ENCODE measurements around the gene PRSS56.

The PRSS56 gene

DNA sequence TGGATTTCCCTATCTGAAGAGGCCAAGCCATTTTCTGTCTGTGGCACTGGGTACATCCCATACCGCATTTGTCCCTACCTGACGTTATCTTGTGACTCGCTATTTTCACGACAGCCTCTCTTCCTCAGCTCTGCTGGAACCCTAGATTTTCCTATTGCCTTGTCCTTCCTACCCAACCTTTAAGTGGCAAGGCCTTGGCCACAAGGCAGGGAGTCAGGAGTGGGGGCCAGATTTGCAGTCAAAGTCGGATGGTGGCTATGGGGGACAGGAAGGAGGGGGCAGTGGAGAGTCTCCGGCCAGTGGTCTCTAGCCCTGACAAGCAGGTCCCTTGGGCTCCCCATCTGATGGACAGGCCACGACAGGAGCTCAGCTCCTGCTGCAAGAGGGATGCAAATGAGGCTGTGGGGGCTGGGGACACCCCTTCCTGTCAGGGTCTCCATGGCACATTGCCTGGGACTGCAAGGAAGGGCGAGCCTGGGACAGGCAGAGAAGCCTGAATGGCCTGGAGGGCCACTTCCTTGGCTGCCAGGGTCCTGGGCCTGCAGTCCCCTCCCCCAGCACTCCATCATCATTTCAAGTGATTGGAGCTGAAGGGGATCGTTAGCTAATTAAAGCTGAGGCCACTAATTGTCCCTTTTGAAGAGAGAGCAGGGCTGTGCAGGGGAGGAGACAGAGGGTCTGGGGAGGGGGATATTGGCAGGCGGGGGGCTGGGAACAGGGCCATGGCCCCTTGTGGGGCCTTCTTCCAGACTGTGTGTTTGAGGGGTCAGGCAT lies 26.3 kb upstream of the PRSS56 start:
- no peaks in the 10 kb centered on the region for H3K36me3 ChIP-seq (ENCODE audit: control insufficient read depth, insufficient read depth, low read length)
- no peak overlapping the region for H3K27ac ChIP-seq (ENCODE audit: low read depth, low read length, severe bottlenecking)
- no peaks in the 10 kb centered on the region for H3K4me1 ChIP-seq (ENCODE audit: control insufficient read depth, insufficient read depth, low read length, poor library complexity, severe bottlenecking)
- no peak overlapping the region for H3K4me3 ChIP-seq (ENCODE audit: extremely low read depth, insufficient read depth, low read length, poor library complexity, severe bottlenecking)
- H3K9me3 ChIP-seq (ENCODE audit: control insufficient read depth, low read length), result no peaks in the 10 kb centered on the region
- WGBS, 2 experiments (ENCODE audit: insufficient coverage in 2 of 2), result 81 to 82% methylated on average over 8 to 9 of the region's 10 CpGs

DNA sequence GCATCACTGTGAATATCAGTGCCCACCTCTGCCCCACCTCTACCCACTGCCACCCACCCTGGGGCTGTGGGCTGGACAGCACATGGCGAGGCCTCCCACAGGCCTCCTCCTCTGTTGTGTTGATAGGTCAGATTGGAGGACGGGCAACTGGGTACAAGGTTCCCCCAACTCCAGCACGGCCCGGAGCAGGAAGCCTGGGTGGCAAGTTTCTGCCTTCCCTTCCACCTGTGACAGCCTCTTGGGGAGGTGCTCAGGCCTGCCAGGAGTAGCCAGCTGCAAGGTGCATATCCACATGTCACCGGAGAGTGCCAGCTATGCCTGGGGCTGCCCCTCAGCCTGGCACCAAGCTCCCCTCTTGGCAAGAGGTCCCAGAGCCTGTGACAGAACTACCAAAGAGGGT lies 25.6 kb upstream of the PRSS56 start:
- Histone ChIP-seq H3K9me3 (ENCODE audit: control insufficient read depth, low read length) (no peaks in the 10 kb centered on the region), H3K4me3 (ENCODE audit: extremely low read depth, insufficient read depth, low read length, poor library complexity, severe bottlenecking) (no peak overlapping the region), H3K27ac (ENCODE audit: low read depth, low read length, severe bottlenecking) (no peak overlapping the region), H3K4me1 (ENCODE audit: control insufficient read depth, insufficient read depth, low read length, poor library complexity, severe bottlenecking) (no peaks in the 10 kb centered on the region), H3K36me3 (ENCODE audit: control insufficient read depth, insufficient read depth, low read length) (no peaks in the 10 kb centered on the region)
- 93 to 100% methylated on average over 4 to 5 of the region's 5 CpGs for WGBS, 2 experiments (ENCODE audit: insufficient coverage in 2 of 2)

DNA sequence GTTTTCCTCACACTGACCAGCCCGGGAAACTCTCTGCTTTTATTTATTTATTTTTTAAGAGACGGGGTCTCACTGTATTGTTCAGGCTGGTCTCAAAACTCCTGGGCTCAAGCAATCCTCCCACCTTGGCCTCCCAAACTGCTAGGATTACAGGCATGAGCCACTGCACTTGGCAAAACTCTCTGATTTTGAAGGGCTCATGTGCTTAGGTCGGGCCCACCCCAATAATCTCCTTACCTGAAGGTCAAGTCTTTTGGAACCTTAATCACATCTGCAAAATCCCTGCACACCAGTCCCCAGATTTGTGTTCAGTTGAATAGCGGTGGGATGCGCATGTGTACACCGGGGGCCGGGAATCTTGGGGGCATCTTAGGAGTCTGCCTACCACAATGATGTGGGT lies 24.9 kb upstream of the PRSS56 start:
- Histone ChIP-seq H3K4me1 (ENCODE audit: control insufficient read depth, insufficient read depth, low read length, poor library complexity, severe bottlenecking) (no peaks in the 10 kb centered on the region), H3K4me3 (ENCODE audit: extremely low read depth, insufficient read depth, low read length, poor library complexity, severe bottlenecking) (no peak overlapping the region), H3K9me3 (ENCODE audit: control insufficient read depth, low read length) (no peaks in the 10 kb centered on the region), H3K36me3 (ENCODE audit: control insufficient read depth, insufficient read depth, low read length) (no peaks in the 10 kb centered on the region), H3K27ac (ENCODE audit: low read depth, low read length, severe bottlenecking) (no peak overlapping the region)
- 92 to 95% methylated on average over 6 of the region's 7 CpGs for WGBS, 2 experiments (ENCODE audit: insufficient coverage in 2 of 2)

DNA sequence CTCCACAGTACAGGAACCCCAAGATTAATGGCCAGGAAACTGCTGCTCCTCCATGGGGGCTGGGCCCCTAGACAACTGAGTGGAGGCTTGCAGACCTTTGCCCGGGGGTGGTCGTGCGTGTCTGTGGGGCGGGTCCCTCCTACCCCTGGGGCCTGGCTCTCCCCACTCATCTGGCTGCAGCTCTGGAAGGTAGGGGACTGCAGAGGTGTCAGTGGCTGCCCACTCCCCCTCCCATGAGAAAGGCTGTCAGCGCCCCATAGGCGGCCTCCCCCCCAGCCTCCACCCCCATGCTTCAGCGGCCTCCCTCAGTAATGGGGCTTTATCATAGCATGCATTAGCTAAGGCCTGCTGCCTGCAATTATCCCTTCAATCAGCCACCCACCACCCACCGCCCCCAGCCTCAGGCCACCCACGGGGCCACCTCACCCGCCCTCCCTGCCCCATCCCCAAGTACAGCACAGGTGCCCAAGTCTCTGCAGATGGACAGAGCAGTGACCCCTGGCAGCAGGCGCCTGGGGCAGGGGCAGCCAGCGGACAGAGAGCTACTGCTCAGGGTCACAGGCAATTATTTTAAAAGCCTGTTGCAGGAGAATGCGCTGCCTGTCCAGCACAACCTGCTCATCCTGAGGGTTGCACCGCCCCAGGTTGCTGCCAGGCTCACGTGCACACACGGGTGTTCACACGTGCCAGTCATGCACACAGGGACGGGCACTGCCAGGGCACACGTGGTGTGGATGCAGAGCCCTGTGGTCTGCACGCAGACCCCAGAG lies 23.5 kb upstream of the PRSS56 start:
- Histone ChIP-seq H3K4me1 (ENCODE audit: control insufficient read depth, insufficient read depth, low read length, poor library complexity, severe bottlenecking) (no peaks in the 10 kb centered on the region), H3K36me3 (ENCODE audit: control insufficient read depth, insufficient read depth, low read length) (no peaks in the 10 kb centered on the region), H3K9me3 (ENCODE audit: control insufficient read depth, low read length) (no peaks in the 10 kb centered on the region), H3K4me3 (ENCODE audit: extremely low read depth, insufficient read depth, low read length, poor library complexity, severe bottlenecking) (no peak overlapping the region), H3K27ac (ENCODE audit: low read depth, low read length, severe bottlenecking) (no peak overlapping the region)
- 85 to 89% methylated on average over 10 to 11 of the region's 20 CpGs for WGBS, 2 experiments (ENCODE audit: insufficient coverage in 2 of 2)

DNA sequence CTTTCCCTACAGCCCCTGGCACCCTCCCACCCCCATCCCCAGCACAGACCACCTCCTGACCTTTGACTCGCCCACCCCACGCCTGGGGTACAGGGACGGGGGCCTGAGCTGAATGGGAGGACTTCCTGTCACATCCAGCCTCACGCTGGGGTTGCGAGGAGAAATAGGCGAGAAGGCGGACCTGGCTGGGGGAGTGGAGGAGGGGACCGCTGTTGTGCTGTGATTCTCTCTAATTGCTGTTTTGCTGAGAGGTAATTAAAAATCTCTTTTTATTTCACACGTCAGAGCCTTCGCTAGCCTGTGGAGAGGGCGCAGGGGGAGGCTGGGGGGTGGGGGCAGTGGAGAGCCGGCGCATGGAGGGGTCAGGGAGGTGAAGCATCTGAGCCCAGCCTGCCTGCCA lies 22.8 kb upstream of the PRSS56 start:
- no peak overlapping the region for H3K27ac ChIP-seq (ENCODE audit: low read depth, low read length, severe bottlenecking)
- peaks cover 3% of the 10 kb centered on the region for H3K4me1 ChIP-seq (ENCODE audit: control insufficient read depth, insufficient read depth, low read length, poor library complexity, severe bottlenecking)
- 41 to 69% methylated on average over 8 to 9 of the region's 13 CpGs for WGBS, 2 experiments (ENCODE audit: insufficient coverage in 2 of 2)
- H3K4me3 ChIP-seq (ENCODE audit: extremely low read depth, insufficient read depth, low read length, poor library complexity, severe bottlenecking), result no peak overlapping the region
- H3K36me3 ChIP-seq (ENCODE audit: control insufficient read depth, insufficient read depth, low read length), result no peaks in the 10 kb centered on the region
- H3K9me3 ChIP-seq (ENCODE audit: control insufficient read depth, low read length), result no peaks in the 10 kb centered on the region

DNA sequence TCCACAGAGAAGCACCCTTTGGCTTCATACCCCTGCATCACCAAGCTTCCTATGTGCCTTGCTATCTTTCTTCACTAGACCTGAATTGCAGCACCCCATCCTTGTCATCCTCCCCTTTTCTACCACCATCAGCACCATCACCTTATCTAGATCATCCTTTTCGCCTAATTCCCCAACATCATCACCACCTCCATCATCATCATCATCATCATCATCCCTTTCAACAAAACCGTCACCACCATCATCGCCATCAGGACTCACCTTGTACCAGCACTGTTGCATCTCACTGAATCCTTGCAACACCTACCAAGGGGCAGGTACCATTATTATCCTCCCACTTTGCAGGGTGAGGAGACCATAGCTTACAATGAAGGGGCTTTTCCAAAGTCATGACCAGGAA lies 21.7 kb upstream of the PRSS56 start:
- Histone ChIP-seq H3K36me3 (ENCODE audit: control insufficient read depth, insufficient read depth, low read length) (no peaks in the 10 kb centered on the region), H3K27ac (ENCODE audit: low read depth, low read length, severe bottlenecking) (no peak overlapping the region), H3K9me3 (ENCODE audit: control insufficient read depth, low read length) (no peaks in the 10 kb centered on the region), H3K4me3 (ENCODE audit: extremely low read depth, insufficient read depth, low read length, poor library complexity, severe bottlenecking) (no peak overlapping the region), H3K4me1 (ENCODE audit: control insufficient read depth, insufficient read depth, low read length, poor library complexity, severe bottlenecking) (peaks cover 5% of the 10 kb centered on the region)
- 94 to 95% methylated on average over 3 of the region's 3 CpGs for WGBS, 2 experiments (ENCODE audit: insufficient coverage in 2 of 2)

DNA sequence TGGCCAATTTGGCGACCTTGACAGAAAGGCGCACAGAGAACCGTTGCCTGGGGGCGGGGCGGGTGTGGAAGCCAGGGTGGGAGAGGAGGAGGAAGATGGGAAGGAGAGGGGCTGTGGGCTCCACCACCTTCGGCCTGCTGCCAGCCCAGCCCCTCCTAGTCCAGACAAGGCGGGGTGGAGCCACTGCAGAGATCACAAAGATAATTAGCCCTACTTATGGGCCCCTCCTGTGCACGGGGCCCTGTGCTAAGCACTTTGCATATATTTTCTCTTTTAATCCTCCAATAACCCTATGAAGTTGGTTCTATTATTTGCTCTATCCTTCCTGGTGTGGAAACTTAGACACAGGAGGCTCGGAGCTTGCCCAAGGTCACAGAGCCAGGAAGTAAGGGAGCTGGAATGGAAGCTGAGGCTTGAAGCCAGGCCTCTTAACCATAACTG lies 18.8 kb upstream of the PRSS56 start:
- H3K4me1 ChIP-seq (ENCODE audit: control insufficient read depth, insufficient read depth, low read length, poor library complexity, severe bottlenecking), result peaks cover 9% of the 10 kb centered on the region
- no peaks in the 10 kb centered on the region for H3K9me3 ChIP-seq (ENCODE audit: control insufficient read depth, low read length)
- no peak overlapping the region for H3K27ac ChIP-seq (ENCODE audit: low read depth, low read length, severe bottlenecking)
- no peaks in the 10 kb centered on the region for H3K36me3 ChIP-seq (ENCODE audit: control insufficient read depth, insufficient read depth, low read length)
- H3K4me3 ChIP-seq (ENCODE audit: extremely low read depth, insufficient read depth, low read length, poor library complexity, severe bottlenecking), result no peak overlapping the region
- WGBS, 2 experiments (ENCODE audit: insufficient coverage in 2 of 2), result 79 to 82% methylated on average over 3 to 8 of the region's 9 CpGs

DNA sequence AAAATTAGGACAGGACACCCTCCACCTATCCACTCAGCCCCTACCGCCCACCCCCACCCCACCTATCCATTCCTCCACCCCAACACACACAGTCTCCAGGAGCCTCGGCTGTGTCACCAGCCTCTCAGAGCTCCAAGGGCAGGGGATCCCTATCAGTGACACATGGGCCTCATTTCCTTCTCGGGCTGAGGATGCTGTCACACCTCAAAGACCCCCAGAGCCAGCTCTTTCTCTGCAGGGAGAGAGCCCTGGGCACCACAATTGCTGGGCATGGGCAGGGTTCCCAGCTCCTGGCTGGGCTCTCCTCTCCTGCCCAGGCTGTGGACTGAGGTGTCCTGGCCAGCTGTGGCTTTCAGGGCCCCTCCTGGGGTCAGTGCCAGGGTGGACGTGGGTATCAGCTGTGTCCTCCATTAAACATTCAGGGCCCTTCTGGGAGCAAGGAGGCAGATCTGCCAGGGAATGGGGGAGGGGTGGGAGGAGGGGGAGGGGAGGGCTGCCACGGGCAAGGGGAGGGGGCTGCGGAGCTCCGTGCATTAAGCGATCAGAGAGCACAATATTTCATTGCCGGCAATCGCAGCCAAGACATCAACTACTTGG lies 18.3 kb upstream of the PRSS56 start:
- H3K27ac ChIP-seq (ENCODE audit: low read depth, low read length, severe bottlenecking), result no peak overlapping the region
- peaks cover 9% of the 10 kb centered on the region for H3K4me1 ChIP-seq (ENCODE audit: control insufficient read depth, insufficient read depth, low read length, poor library complexity, severe bottlenecking)
- no peaks in the 10 kb centered on the region for H3K36me3 ChIP-seq (ENCODE audit: control insufficient read depth, insufficient read depth, low read length)
- WGBS, 2 experiments (ENCODE audit: insufficient coverage in 2 of 2), result 17 to 19% methylated on average over 4 to 8 of the region's 10 CpGs
- no peak overlapping the region for H3K4me3 ChIP-seq (ENCODE audit: extremely low read depth, insufficient read depth, low read length, poor library complexity, severe bottlenecking)
- H3K9me3 ChIP-seq (ENCODE audit: control insufficient read depth, low read length), result no peaks in the 10 kb centered on the region

DNA sequence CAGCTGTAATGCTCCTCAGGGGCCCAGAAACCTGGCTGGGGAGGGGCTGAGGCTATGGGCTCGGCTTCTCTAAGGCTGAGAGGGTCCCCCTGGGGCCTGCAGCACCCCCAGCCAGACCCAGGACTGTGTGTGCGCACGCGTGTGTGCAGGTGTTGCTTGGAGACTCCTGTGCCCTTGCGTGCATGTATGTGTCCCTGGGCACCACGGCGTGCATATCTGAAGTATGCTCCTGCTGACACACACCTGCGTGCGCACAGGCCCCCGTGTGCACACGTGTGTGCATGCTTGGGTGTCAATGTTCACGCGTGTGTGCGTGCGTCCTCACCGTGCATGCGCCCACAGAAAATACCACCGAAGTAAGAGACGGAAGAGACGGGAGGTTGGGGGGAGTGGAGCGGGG lies 17.7 kb upstream of the PRSS56 start:
- H3K4me3 ChIP-seq (ENCODE audit: extremely low read depth, insufficient read depth, low read length, poor library complexity, severe bottlenecking), result no peak overlapping the region
- H3K27ac ChIP-seq (ENCODE audit: low read depth, low read length, severe bottlenecking), result no peak overlapping the region
- WGBS, 2 experiments (ENCODE audit: insufficient coverage in 2 of 2), result 3 to 10% methylated on average over 10 to 15 of the region's 21 CpGs
- H3K9me3 ChIP-seq (ENCODE audit: control insufficient read depth, low read length), result no peaks in the 10 kb centered on the region
- peaks cover 9% of the 10 kb centered on the region for H3K4me1 ChIP-seq (ENCODE audit: control insufficient read depth, insufficient read depth, low read length, poor library complexity, severe bottlenecking)
- no peaks in the 10 kb centered on the region for H3K36me3 ChIP-seq (ENCODE audit: control insufficient read depth, insufficient read depth, low read length)

DNA sequence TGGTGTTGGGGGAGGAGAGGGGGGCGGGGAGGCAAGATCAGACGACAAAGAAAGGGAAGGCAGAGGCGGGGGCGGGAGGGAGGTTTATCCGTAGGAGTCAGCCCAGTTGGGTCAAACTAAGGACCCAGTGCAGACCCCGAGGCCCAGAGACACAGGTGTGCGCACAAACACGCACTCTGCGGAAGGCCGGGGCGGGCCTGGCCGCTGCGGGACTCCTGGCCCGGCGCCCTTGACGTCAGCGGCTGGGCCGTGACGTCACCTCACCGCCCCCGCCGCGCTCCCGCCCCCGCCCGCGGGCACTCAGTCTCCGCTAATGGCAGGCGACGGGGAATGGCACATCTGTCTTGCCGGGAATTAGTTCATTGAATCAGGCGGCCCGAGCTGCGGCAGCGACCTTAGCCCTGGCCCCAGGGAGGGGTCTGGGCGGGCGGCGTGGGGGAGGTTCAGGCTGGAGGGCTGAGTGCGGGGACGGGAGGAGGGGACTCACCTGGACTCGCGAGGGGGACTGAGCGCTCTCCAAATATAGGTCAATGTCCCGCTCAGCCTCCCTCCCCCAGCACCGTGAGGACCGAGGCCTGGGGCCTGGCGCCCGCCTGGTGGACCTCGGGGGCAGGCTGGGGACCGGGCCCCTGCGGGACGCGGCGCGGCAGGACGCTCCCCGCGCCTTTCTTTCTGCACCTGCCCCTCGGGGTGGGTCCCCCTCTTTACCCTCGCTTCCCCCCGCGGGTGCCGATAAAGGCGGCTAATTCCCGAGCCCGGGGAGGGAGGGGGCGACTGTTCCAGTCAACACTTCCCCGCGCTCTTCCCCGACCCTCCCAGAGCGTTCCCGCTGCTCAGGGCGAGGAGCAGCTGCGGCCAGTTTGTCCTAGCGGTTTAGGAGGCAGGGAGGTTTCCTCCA lies 17.0 kb upstream of the PRSS56 start:
- Histone ChIP-seq H3K27ac (ENCODE audit: low read depth, low read length, severe bottlenecking) (no peak overlapping the region), H3K4me3 (ENCODE audit: extremely low read depth, insufficient read depth, low read length, poor library complexity, severe bottlenecking) (peak overlapping the region; percentile 31), H3K4me1 (ENCODE audit: control insufficient read depth, insufficient read depth, low read length, poor library complexity, severe bottlenecking) (peaks cover 9% of the 10 kb centered on the region), H3K36me3 (ENCODE audit: control insufficient read depth, insufficient read depth, low read length) (no peaks in the 10 kb centered on the region), H3K9me3 (ENCODE audit: control insufficient read depth, low read length) (no peaks in the 10 kb centered on the region)
- 2% methylated on average over 38 to 41 of the region's 75 CpGs for WGBS, 2 experiments (ENCODE audit: insufficient coverage in 2 of 2)
